Activated B cell treated with CpG ODN at 0.5 μM for 24 hours (primary cell): ENCODE measurements around the gene IL1B. TPM values are rescaled to one million over a fixed set of nuclear protein-coding genes. Genes with fewer than 3 reads are reported as not detected.
A peak's percentile ranks its signal among the peaks of the same experiment; 100 is the strongest.

ENCODE experiments used
- ATAC-seq: fragments of 200-7000 bp; cut with Tn5 transposase; one replicate; pipeline ENCODE4 v1.10.0; 2021; ENCODE audit warnings: low read depth, mild to moderate bottlenecking, moderate library complexity
- CTCF ChIA-PET: fragments of 350-600 bp; sonication (Branson Sonifier 250); formaldehyde crosslinking; loops from one replicate; lab custom pipeline; 2021; ENCODE audit warnings: antibody characterized with exemption; lab: Charles Lee
- POLR2A ChIA-PET: fragments of 350-600 bp; sonication (Branson Sonifier 250); formaldehyde crosslinking; loops from one replicate; lab custom pipeline; 2021; ENCODE audit warnings: antibody characterized with exemption; lab: Charles Lee
- DNase-seq: peaks from one replicate; pipeline ENCODE4 v3.0.0; 2022
- H3K27ac Mint-ChIP-seq: one replicate; pipeline ENCODE4 v1.8.0; 2020; ENCODE audit warnings: mixed read lengths
- H3K27me3 Mint-ChIP-seq: one replicate; pipeline ENCODE4 v1.8.0; 2021; ENCODE audit warnings: mixed read lengths
- H3K36me3 Mint-ChIP-seq: one replicate; pipeline ENCODE4 v1.8.0; 2021; ENCODE audit warnings: low read depth, mixed read lengths
- H3K4me1 Mint-ChIP-seq: one replicate; pipeline ENCODE4 v1.8.0; 2021; ENCODE audit warnings: mixed read lengths
- H3K4me3 Mint-ChIP-seq: one replicate; pipeline ENCODE4 v1.8.0; 2020; ENCODE audit warnings: mild to moderate bottlenecking, mixed read lengths
- H3K9me3 Mint-ChIP-seq: one replicate; pipeline ENCODE4 v1.8.0; 2020; ENCODE audit warnings: mixed read lengths
- CTCF ChIP-seq: fragments of 200-600 bp; IDR thresholded peaks from one replicate; pipeline ENCODE4 v1.8.0; 2022; ENCODE audit warnings: antibody characterized with exemption, mild to moderate bottlenecking
- intact Hi-C: fragments of 100-400 bp; cut with micrococcal nuclease; formaldehyde crosslinking; loops from one replicate; pipeline ENCODE4 v1.15.1; 2024
- total RNA-seq: library from RNA; stranded (reverse); gene quantifications from 2 replicates; pipeline ENCODE4 v1.2.3, GENCODE V29; 2022

IL1B gene
- total RNA-seq, 1 donor from 2014 or later = 0.53 TPM

GRCh38 chr2:112803691-112804521, 32.7 kb downstream of the IL1B start:
- POLR2A ChIA-PET = interaction anchor here (0.6 kb wide), 1 partner anchor 293 kb away, joined by 3 read pairs; no protein-coding TSS in a partner anchor
- no peak for TF ChIP-seq CTCF
- Mint-ChIP-seq H3K27ac (no peak overlapping the region), H3K4me3 (no peak overlapping the region), H3K27me3 (no peaks in the 10 kb centered on the region), H3K9me3 (peaks cover 11% of the 10 kb centered on the region), H3K36me3 (no peaks in the 10 kb centered on the region), H3K4me1 (peaks cover 14% of the 10 kb centered on the region)
- intact Hi-C loops = loop anchor here (5.0 kb wide), 1 partner anchor 33 kb away; the partner anchor contains the start of gene IL1B
- DNase-seq = no peak
- CTCF ChIA-PET = no interaction called here
- ATAC-seq = no peak

- H3K4me3 Mint-ChIP-seq = no peak overlapping the region
- DNase-seq = no peak
- POLR2A ChIA-PET = no interaction called here
- ATAC-seq = no peak
- no peaks in the 10 kb centered on the region for H3K27me3 Mint-ChIP-seq
- no peak for TF ChIP-seq CTCF
- intact Hi-C loops = loop anchor here (5.0 kb wide), 1 partner anchor 36 kb away; the partner anchor contains the start of gene IL1B
- no peaks in the 10 kb centered on the region for H3K9me3 Mint-ChIP-seq
- H3K27ac Mint-ChIP-seq = no peak overlapping the region
- H3K36me3 Mint-ChIP-seq = no peaks in the 10 kb centered on the region
- CTCF ChIA-PET = no interaction called here
- peaks cover 15% of the 10 kb centered on the region for H3K4me1 Mint-ChIP-seq
These were observed 35.5 kb downstream of the IL1B start for GRCh38 chr2:112800881-112801583.

GRCh38 chr2:112798979-112799975, 37.3 kb downstream of the IL1B start:
- DNase-seq (no peak), ATAC-seq (peak; percentile 42)
- H3K27ac Mint-ChIP-seq = no peak overlapping the region
- no peak overlapping the region for H3K4me3 Mint-ChIP-seq
- no peak for TF ChIP-seq CTCF
- intact Hi-C loops = loop anchor here (2.0 kb wide), 1 partner anchor 16 kb away; no protein-coding TSS in a partner anchor
- no peaks in the 10 kb centered on the region for H3K27me3 Mint-ChIP-seq
- CTCF ChIA-PET = no interaction called here
- no peaks in the 10 kb centered on the region for H3K36me3 Mint-ChIP-seq
- peaks cover 15% of the 10 kb centered on the region for H3K4me1 Mint-ChIP-seq
- POLR2A ChIA-PET = no interaction called here
- H3K9me3 Mint-ChIP-seq = no peaks in the 10 kb centered on the region

- ChIA-PET CTCF (no interaction called here), POLR2A (interaction anchor here (1.9 kb wide), 1 partner anchor 12 kb away, joined by 6 read pairs; the partner anchor contains the start of gene IL1A)
- DNase-seq = no peak
- H3K27ac Mint-ChIP-seq = no peak overlapping the region
- TF ChIP-seq CTCF = no peak
- H3K27me3 Mint-ChIP-seq = no peaks in the 10 kb centered on the region
- H3K4me1 Mint-ChIP-seq = peaks cover 29% of the 10 kb centered on the region
- H3K9me3 Mint-ChIP-seq = no peaks in the 10 kb centered on the region
- no peak overlapping the region for H3K4me3 Mint-ChIP-seq
- no peaks in the 10 kb centered on the region for H3K36me3 Mint-ChIP-seq
- intact Hi-C loops = no loop called here
- no peak for ATAC-seq
These were observed 40.1 kb downstream of the IL1B start for GRCh38 chr2:112796486-112796885.
